ENCODE data around the gene PLOD1. TPM values are rescaled to one million over a fixed set of nuclear protein-coding genes. Genes with fewer than 3 reads are reported as not detected.

The PLOD1 gene
- total RNA-seq, 1 donor from 2014 or later: 113 TPM

- H3K27ac Mint-ChIP-seq (ENCODE audit: unreplicated experiment): no peak overlapping the region
- no peak overlapping the region for H3K4me3 Mint-ChIP-seq (ENCODE audit: unreplicated experiment)
- peaks cover 12% of the 10 kb centered on the region for H3K27me3 Mint-ChIP-seq (ENCODE audit: unreplicated experiment)
- H3K4me1 Mint-ChIP-seq (ENCODE audit: low read depth, unreplicated experiment): peaks cover 3% of the 10 kb centered on the region
- no peak for DNase-seq
- H3K36me3 Mint-ChIP-seq (ENCODE audit: unreplicated experiment): no peaks in the 10 kb centered on the region
- TF ChIP-seq, protein P1, sequence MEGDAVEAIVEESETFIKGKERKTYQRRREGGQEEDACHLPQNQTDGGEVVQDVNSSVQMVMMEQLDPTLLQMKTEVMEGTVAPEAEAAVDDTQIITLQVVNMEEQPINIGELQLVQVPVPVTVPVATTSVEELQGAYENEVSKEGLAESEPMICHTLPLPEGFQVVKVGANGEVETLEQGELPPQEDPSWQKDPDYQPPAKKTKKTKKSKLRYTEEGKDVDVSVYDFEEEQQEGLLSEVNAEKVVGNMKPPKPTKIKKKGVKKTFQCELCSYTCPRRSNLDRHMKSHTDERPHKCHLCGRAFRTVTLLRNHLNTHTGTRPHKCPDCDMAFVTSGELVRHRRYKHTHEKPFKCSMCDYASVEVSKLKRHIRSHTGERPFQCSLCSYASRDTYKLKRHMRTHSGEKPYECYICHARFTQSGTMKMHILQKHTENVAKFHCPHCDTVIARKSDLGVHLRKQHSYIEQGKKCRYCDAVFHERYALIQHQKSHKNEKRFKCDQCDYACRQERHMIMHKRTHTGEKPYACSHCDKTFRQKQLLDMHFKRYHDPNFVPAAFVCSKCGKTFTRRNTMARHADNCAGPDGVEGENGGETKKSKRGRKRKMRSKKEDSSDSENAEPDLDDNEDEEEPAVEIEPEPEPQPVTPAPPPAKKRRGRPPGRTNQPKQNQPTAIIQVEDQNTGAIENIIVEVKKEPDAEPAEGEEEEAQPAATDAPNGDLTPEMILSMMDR (IDR thresholded peaks at IDR 0.05; ENCODE audit: partially characterized antibody, unreplicated experiment): no peak
- H3K9me3 Mint-ChIP-seq (ENCODE audit: unreplicated experiment): peaks cover 15% of the 10 kb centered on the region
Observed at GRCh38 chr1:11913291-11913690, 21.2 kb upstream of the PLOD1 start.

- no peak for DNase-seq
- TF ChIP-seq, protein P1 (IDR thresholded peaks at IDR 0.05; ENCODE audit: partially characterized antibody, unreplicated experiment): no peak
- Mint-ChIP-seq H3K36me3 (ENCODE audit: unreplicated experiment) (no peaks in the 10 kb centered on the region), H3K9me3 (ENCODE audit: unreplicated experiment) (peaks cover 8% of the 10 kb centered on the region), H3K27ac (ENCODE audit: unreplicated experiment) (no peak overlapping the region), H3K4me1 (ENCODE audit: low read depth, unreplicated experiment) (peaks cover 3% of the 10 kb centered on the region), H3K27me3 (ENCODE audit: unreplicated experiment) (peaks cover 10% of the 10 kb centered on the region), H3K4me3 (ENCODE audit: unreplicated experiment) (no peak overlapping the region)
Observed at GRCh38 chr1:11914024-11914423, 20.5 kb upstream of the PLOD1 start.

DNA sequence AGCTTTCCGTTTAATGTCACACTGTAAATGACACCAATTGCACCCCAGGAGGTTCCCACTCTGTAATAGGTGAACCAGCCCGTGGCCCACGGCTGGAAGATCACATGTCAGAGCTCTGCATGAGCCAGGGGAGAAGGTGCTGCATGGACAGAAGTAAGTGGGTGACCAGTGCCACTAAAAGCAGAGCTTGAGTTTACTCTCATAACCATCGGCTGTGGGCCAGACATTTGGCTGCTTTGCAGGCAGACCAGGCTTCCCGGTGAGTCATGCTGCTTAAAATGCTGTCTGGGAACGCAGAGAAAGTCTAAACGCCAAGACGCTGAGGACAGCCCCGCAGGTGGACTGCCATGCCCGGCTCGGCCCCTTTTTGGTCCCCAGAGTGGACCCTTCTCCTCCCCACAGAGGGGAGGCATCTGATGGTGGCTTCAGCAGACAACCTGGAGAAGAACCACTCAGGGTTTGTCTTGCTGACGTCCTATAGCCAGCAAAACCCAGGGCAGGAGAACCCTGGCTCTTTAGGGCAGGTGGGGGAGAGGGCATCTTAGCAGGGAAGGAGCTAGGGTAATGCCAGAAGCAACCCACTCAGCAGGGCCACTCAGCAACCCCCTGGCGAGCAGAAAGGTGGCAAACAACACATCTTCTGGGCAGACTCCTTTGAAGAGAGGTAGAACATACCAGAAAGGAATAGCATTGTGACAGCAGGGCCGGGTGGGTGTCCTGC lies 15.6 kb upstream of the PLOD1 start:
- H3K27ac Mint-ChIP-seq (ENCODE audit: unreplicated experiment): no peak overlapping the region
- DNase-seq: no peak
- H3K36me3 Mint-ChIP-seq (ENCODE audit: unreplicated experiment): no peaks in the 10 kb centered on the region
- peaks cover 6% of the 10 kb centered on the region for H3K27me3 Mint-ChIP-seq (ENCODE audit: unreplicated experiment)
- H3K4me3 Mint-ChIP-seq (ENCODE audit: unreplicated experiment): no peak overlapping the region
- H3K9me3 Mint-ChIP-seq (ENCODE audit: unreplicated experiment): peaks cover 3% of the 10 kb centered on the region
- TF ChIP-seq, protein P1 (IDR thresholded peaks at IDR 0.05; ENCODE audit: partially characterized antibody, unreplicated experiment): no peak
- H3K4me1 Mint-ChIP-seq (ENCODE audit: low read depth, unreplicated experiment): peaks cover 5% of the 10 kb centered on the region

- Mint-ChIP-seq H3K4me1 (ENCODE audit: low read depth, unreplicated experiment) (peaks cover 10% of the 10 kb centered on the region), H3K27ac (ENCODE audit: unreplicated experiment) (no peak overlapping the region), H3K4me3 (ENCODE audit: unreplicated experiment) (no peak overlapping the region), H3K27me3 (ENCODE audit: unreplicated experiment) (peaks cover 7% of the 10 kb centered on the region), H3K36me3 (ENCODE audit: unreplicated experiment) (no peaks in the 10 kb centered on the region), H3K9me3 (ENCODE audit: unreplicated experiment) (peaks cover 7% of the 10 kb centered on the region)
- DNase-seq: no peak
- TF ChIP-seq, protein P1 (IDR thresholded peaks at IDR 0.05; ENCODE audit: partially characterized antibody, unreplicated experiment): no peak
Observed at GRCh38 chr1:11919621-11920020, 14.9 kb upstream of the PLOD1 start.

DNA sequence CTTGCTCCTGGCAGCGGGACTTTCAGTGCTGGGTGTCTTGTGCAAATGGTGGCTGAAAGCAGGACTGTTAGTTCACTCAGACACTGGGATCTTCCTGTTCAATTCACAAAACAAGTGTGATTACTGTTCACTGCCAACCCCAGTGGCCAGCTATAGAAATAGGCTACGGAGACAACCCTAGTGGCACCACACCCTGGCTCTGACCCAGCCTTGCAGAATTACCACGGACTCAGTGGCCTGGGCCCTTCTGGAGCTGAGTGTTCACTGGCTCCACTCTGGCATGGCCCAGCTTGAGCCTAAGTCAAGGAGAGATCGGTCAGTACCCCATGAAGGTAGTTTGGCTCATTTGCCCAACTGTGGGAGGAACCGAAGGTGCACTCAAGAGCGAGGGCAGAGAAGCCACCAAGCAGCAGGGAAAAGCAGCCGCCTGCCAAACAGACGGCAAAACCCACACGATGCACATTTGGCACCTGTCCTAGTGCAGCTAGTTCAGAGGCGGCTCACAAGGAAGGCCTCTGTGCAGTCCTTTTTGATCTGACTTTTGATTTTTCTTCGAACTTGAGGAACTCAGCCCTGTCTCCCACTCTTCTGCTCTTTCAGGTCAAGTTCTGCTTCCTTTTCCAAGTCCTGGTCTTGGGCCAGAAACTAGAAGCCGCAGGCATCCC lies 14.1 kb upstream of the PLOD1 start:
- H3K4me1 Mint-ChIP-seq (ENCODE audit: low read depth, unreplicated experiment): peaks cover 13% of the 10 kb centered on the region
- TF ChIP-seq, protein P1 (IDR thresholded peaks at IDR 0.05; ENCODE audit: partially characterized antibody, unreplicated experiment): no peak
- no peak overlapping the region for H3K27ac Mint-ChIP-seq (ENCODE audit: unreplicated experiment)
- H3K9me3 Mint-ChIP-seq (ENCODE audit: unreplicated experiment): peaks cover 9% of the 10 kb centered on the region
- peaks cover 7% of the 10 kb centered on the region for H3K27me3 Mint-ChIP-seq (ENCODE audit: unreplicated experiment)
- no peak for DNase-seq
- H3K36me3 Mint-ChIP-seq (ENCODE audit: unreplicated experiment): no peaks in the 10 kb centered on the region
- H3K4me3 Mint-ChIP-seq (ENCODE audit: unreplicated experiment): no peak overlapping the region

Data from glutamatergic neuron (in vitro differentiated cells).